Tibial artery (tissue), 4 donors: ENCODE data around the gene PTPRR.

Experiments
- DNase-seq, 2 donors: peaks; one replicate each; pipeline ENCODE4 v3.0.0-alpha.2; 2019
- H3K27ac ChIP-seq, 2 donors: fragments of 200-600 bp; sonication (generic) in 1 of 2; 1 replicate in 1 of 2; 2 replicates in 1 of 2; pipeline ENCODE4 v1.5.1; 2018 to 2019; ENCODE audit warnings: mild to moderate bottlenecking in 1 of 2
- H3K27me3 ChIP-seq, 2 donors: fragments of 200-600 bp; sonication (generic) in 1 of 2; one replicate each; pipeline versions ENCODE4 v1.5.1 to v1.6.0; 2016 to 2019
- H3K36me3 ChIP-seq, 3 donors: fragments of 200-600 bp; sonication (generic) in 2 of 3; one replicate each; pipeline ENCODE4 v1.5.1; 2016 to 2019; ENCODE audit warnings: mild to moderate bottlenecking in 2 of 3
- H3K4me1 ChIP-seq, 4 donors: fragments of 200-600 bp; sonication (generic) in 2 of 4; 1 replicate in 3 of 4; 2 replicates in 1 of 4; pipeline ENCODE4 v1.5.1; 2016 to 2019
- H3K4me3 ChIP-seq, 2 donors: fragments of 200-600 bp; sonication (generic) in 1 of 2; 1 replicate in 1 of 2; 2 replicates in 1 of 2; pipeline ENCODE4 v1.5.1; 2018 to 2019; ENCODE audit warnings: mild to moderate bottlenecking in 2 of 2
- H3K9me3 ChIP-seq, 3 donors: fragments of 200-600 bp; sonication (generic) in 1 of 3; one replicate each; pipeline ENCODE4 v1.5.1; 2016 to 2019
- CTCF ChIP-seq, 2 experiments: fragments of 200-600 bp in 1 of 2; fragments of 450-650 bp in 1 of 2; IDR thresholded peaks; one replicate each; pipeline ENCODE4 v1.5.1; 2017 to 2019; ENCODE audit warnings: antibody characterized with exemption in 2 of 2, mild to moderate bottlenecking in 1 of 2, moderate library complexity in 1 of 2
- intact Hi-C: fragments of 100-400 bp; cut with DNase I; formaldehyde crosslinking; loops from one replicate; pipeline ENCODE4 v1.15.0; 2023; ENCODE audit warnings: low total_unique reads

The PTPRR gene

GRCh38 chr12:70641691-70642090 lies 278.8 kb downstream of the PTPRR start:
- no peak overlapping the region for H3K4me3 ChIP-seq
- TF ChIP-seq CTCF (IDR thresholded peaks at IDR 0.05), result no peak
- intact Hi-C loops, result no loop called here
- no peaks in the 10 kb centered on the region for H3K9me3 ChIP-seq
- no peaks in the 10 kb centered on the region for H3K27me3 ChIP-seq
- H3K4me1 ChIP-seq, result peaks cover 0 to 11% (median 3%) of the 10 kb centered on the region in 4 donors
- H3K27ac ChIP-seq, result no peak overlapping the region
- no peak for DNase-seq
- no peaks in the 10 kb centered on the region for H3K36me3 ChIP-seq

- TF ChIP-seq CTCF (IDR thresholded peaks at IDR 0.05), result no peak
- intact Hi-C loops, result no loop called here
- peaks cover 0 to 9% (median under 1%) of the 10 kb centered on the region in 4 donors for H3K4me1 ChIP-seq
- H3K27me3 ChIP-seq, result no peaks in the 10 kb centered on the region
- no peak overlapping the region for H3K4me3 ChIP-seq
- no peak for DNase-seq
- no peaks in the 10 kb centered on the region for H3K9me3 ChIP-seq
- H3K36me3 ChIP-seq, result no peaks in the 10 kb centered on the region
- H3K27ac ChIP-seq, result no peak overlapping the region
These were observed 279.6 kb downstream of the PTPRR start for GRCh38 chr12:70640901-70641300.

- TF ChIP-seq CTCF (IDR thresholded peaks at IDR 0.05), result no peak
- intact Hi-C loops, result no loop called here
- Histone ChIP-seq H3K4me3 (no peak overlapping the region), H3K9me3 (no peaks in the 10 kb centered on the region), H3K27me3 (no peaks in the 10 kb centered on the region), H3K36me3 (no peaks in the 10 kb centered on the region), H3K4me1 (no peaks in the 10 kb centered on the region), H3K27ac (no peak overlapping the region)
- no peak for DNase-seq
These were observed 281.0 kb downstream of the PTPRR start for GRCh38 chr12:70639535-70639934.

- no peak overlapping the region for H3K27ac ChIP-seq
- no peak overlapping the region for H3K4me3 ChIP-seq
- no peaks in the 10 kb centered on the region for H3K36me3 ChIP-seq
- H3K9me3 ChIP-seq, result no peaks in the 10 kb centered on the region
- no peaks in the 10 kb centered on the region for H3K27me3 ChIP-seq
- intact Hi-C loops, result no loop called here
- TF ChIP-seq CTCF (IDR thresholded peaks at IDR 0.05), result no peak
- no peaks in the 10 kb centered on the region for H3K4me1 ChIP-seq
- no peak for DNase-seq
These were observed 281.7 kb downstream of the PTPRR start for GRCh38 chr12:70638639-70639360.

- no peak for TF ChIP-seq CTCF (IDR thresholded peaks at IDR 0.05)
- DNase-seq, result no peak
- Histone ChIP-seq H3K27ac (no peak within 1 kb of the TSS), H3K27me3 (no peaks in the 10 kb centered on the region), H3K4me1 (no peaks in the 10 kb centered on the region), H3K36me3 (no peaks in the 10 kb centered on the region), H3K9me3 (no peaks in the 10 kb centered on the region), H3K4me3 (peak within 1 kb of the TSS; percentile 8)
- intact Hi-C loops, result no loop called here
These were observed 283.0 kb downstream of the PTPRR start, which contains the start of gene PTPRB for GRCh38 chr12:70637303-70638085. PTPRB (minus strand) TSS chr12:70637429; CDS start chr12:70637395, 34 bp downstream.
